Measurements from ENCODE around the gene SPNS1.

- TF ChIP-seq GATA3 (IDR thresholded peaks at IDR 0.05; ENCODE audit: low read depth, low read length) (no peak), GATA2 (IDR thresholded peaks at IDR 0.05; ENCODE audit: low read depth, low read length) (no peak)
Measured at GRCh38 chr16:28951410-28951943, 23.1 kb upstream of the SPNS1 start.
